ENCODE results near the gene HSPA1A.
A peak's percentile ranks its signal among the peaks of the same experiment; 100 is the strongest.

Gene HSPA1A

DNA sequence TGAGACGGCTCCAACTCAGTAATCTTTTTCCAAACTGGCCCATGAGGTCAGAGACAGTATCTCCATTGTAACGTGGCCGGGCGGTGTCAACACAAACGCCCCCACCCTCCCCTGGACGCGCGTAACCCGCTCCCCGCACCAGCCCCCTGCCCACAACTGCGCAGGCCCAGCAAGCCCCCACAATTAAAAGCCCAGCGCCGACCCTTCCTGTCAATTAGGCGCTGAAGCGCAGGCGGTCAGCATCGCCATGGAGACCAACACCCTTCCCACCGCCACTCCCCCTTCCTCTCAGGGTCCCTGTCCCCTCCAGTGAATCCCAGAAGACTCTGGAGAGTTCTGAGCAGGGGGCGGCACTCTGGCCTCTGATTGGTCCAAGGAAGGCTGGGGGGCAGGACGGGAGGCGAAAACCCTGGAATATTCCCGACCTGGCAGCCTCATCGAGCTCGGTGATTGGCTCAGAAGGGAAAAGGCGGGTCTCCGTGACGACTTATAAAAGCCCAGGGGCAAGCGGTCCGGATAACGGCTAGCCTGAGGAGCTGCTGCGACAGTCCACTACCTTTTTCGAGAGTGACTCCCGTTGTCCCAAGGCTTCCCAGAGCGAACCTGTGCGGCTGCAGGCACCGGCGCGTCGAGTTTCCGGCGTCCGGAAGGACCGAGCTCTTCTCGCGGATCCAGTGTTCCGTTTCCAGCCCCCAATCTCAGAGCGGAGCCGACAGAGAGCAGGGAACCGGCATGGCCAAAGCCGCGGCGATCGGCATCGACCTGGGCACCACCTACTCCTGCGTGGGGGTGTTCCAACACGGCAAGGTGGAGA, at the start of gene HSPA1A, which contains the start of gene HSPA1L:
Gene HSPA1A, plus strand, starts transcription at position 519 of the 814 bp plus-strand sequence. Its CDS starts 214 bp downstream, at position 733.
Gene HSPA1L, minus strand, starts transcription at position 259 of the 814 bp plus-strand sequence. CDS start 3,311 bp downstream, outside the sequence.
- peak; percentile 88 for DNase-seq

DNA sequence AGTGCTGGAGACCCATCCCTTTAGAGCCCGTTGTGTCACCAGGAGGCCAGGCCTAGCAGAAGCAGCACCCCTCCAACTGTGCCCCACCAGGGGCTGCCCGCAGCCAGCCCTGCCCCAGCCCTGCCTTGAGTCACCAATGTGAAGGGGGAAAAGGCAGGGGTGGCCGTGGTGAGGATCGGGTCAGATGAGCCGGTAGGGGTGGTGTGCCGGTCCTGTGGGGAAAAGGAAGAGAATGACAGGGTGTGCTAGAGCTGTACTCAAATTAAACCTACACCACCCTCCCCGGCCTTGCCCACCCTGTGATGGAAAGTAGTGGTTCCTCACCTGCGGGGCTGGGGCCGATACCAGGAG, 49.8 kb upstream of the HSPA1A start:
- no peak for DNase-seq

DNA sequence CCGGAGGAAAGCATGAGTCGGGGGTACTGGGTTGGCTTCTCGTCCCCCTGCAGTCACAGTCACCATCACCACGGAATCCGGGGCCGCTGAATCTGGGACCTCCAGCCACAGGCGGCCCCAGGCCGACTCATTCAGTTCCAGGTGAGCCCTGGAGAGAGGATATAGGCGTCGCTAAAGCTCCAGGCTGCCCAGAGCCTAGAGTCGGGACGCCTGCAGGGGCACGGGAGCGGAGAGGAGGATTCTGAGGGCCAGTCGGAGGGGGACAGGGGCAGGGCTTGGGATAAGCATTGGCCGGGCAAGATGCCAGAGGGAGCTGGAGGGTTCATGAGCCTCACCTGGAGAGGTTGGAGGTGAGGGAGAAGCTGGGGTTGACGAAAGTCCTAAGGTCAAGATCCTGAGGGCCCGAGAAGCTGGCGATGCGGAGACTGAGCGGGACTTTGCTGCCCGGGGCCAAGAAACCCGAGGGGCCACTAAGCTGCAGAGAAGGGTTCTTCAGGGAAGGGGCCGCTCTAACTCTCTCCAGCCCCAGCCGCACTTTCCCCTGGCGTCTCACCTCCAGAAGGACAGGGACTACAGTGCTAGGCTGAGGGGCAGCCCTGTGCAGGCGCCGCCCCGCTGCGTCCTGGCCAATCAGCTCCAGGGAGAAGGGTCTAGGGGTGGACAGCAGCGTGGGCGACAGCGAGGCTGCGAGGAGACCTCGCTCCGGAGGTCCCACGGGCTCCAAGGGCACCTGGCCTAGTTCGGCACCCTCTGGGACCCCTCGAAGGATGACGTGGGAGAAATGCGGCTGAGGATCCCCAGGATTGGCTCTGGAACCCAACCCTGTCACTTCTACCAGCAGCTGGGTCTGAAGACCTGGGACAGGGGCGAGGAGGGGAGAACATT, 49.2 kb upstream of the HSPA1A start:
- no peak for DNase-seq

DNA sequence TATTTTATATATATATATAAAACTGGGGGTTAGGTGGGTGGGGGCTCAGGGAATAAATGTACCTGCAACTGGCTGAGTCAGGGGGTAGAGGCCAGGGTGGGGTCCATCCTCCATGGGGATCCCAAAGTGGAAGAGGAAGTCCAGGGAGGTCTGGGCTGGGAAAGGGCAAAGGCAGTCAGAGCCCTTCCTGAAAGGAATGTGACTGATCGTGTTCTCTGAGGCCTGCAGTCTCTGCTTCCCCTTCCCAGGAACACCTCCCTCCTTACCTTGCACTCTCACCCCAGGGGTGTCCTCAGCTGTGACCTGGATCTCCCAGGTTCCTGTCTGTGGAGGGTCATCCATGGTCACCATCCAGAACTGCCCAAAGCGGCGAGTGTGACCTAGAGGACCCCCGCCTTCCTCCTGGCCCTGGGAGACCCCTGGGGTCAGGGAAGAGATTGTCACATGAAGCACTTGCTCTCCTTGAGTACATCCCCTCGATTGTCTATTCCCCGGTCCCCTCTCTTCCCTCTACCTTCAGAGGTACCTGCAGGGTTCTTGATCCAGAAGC, 48.2 kb upstream of the HSPA1A start:
- DNase-seq, result no peak

DNA sequence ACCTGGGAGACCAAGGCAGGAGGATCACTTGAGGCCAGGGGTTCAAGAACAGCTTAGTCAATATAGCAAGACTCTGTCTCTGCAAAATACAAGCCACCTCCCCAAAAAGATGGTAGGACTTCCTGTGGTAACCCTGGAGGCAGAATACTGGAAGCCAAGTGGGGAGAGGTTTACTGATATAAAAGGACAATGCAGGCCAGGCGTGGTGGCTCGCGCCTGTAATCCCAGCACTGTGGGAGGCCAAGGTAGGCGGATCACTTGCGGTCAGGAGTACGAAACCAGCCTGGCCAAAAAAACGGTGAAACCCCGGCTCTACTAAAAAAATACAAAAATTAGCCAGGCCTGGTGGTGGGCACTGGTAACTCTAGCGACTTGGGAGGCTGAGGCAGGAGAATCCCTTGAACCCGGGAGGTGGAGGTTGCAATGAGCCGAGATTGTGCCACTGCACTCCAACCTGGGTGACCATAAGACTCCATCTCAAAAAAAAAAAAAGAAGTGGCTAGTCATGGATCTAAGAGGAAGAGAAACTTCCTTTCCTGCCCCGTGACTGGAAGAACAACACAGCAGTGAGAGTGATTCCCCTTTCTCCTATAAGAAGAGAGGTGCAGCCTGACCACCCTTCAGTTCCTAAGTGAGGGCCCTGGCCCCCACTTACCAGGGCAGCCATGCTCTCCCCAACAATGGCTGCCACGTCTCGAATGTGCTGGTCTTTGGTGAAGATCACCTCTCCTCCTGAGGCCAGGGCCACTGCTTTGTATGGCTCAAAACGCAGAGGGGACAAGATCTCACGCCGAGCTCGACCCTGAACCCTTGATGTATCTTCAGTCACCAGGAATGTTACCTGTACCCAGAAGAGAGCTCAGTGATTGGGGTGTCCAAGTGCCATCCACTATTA, 46.7 kb upstream of the HSPA1A start:
- DNase-seq, result no peak

DNA sequence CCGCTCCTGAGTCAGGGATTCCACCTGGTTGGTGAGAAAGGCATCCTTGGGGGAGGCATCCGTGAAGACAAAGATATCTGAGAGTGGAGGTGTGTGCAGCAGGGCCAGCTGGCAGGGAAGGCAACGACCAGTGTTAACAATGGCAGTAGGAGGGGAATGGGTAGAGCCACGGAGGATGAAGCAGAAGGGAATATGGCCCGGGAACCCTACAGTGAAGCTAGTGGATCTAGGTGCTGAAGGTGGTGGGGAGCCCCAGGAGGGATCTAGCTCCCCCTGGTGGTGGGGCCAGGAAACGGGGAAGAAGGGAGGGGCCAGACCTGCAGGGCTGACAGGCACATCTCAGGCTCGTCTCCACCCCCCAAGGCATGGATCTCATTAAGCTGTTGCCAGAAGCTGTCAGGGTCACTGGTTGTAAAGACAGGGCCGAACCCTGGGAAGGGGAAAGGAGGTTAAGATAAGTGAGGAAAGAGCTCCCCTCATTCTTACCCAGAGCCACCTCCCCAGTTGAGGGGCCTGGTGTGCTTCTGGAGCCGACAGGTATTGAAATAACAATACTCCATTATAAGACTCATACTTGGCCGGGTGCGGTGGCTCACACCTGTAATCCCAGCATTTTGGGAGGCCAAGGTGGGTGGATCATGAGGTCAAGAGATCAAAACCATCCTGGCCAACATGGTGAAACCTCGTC, 45.5 kb upstream of the HSPA1A start:
- no peak for DNase-seq

DNA sequence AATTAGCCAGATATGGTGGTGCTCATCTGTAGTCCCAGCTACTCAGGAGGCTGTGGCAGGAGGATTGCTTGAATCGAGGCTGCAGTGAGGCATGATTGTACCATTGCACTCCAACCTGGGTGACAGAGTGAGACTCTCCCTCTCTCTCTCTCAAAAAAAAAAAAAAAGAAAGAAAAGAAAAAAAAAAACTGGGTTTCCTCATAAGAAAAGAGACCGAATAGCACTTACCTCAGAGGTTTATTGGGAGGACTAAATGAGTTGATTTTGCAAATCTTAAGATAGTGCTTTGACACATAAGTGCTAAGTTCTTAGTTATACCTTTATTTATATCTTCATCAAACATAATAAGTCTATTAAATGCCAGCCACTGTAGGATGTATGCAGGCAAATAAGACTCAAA, 44.5 kb upstream of the HSPA1A start:
- DNase-seq, result no peak

DNA sequence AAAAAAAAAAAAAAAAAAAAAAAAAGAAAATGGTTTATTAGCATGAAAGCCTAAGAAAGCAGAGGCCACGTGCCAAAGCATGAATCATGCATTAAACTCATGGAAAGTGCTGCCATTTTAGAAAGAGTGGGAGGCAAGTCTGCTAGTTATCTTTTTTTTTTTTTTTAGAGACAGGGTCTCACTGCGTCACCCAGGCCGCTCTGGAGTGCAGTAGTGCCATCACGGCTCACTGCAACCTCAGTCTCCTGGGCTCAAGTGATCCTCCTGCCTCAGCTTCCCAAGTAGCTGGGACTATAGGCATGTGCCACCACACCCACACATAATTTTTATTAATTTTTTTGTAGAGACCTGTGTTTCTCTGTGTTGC, 43.4 kb upstream of the HSPA1A start:
- no peak for DNase-seq

DNA sequence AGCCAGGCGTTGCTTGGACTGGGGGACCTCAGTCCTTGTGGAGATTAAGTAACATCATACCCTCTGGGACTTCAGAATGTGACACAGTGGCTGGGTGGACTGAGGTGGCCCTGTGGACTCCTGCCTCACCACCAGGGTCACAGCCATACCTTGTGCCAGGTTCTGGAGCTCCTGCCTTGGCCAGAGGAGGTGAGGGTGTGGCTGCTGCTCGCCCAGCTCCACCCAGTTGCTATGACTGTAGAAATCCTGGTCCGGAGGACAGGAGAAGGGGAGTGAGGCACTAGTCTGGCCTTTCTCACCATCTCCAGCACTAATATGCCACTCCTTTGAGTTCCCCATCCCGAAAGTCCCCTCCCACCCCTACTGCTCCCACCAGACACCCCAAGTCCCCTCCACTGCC, 40.2 kb upstream of the HSPA1A start:
- no peak for DNase-seq

DNA sequence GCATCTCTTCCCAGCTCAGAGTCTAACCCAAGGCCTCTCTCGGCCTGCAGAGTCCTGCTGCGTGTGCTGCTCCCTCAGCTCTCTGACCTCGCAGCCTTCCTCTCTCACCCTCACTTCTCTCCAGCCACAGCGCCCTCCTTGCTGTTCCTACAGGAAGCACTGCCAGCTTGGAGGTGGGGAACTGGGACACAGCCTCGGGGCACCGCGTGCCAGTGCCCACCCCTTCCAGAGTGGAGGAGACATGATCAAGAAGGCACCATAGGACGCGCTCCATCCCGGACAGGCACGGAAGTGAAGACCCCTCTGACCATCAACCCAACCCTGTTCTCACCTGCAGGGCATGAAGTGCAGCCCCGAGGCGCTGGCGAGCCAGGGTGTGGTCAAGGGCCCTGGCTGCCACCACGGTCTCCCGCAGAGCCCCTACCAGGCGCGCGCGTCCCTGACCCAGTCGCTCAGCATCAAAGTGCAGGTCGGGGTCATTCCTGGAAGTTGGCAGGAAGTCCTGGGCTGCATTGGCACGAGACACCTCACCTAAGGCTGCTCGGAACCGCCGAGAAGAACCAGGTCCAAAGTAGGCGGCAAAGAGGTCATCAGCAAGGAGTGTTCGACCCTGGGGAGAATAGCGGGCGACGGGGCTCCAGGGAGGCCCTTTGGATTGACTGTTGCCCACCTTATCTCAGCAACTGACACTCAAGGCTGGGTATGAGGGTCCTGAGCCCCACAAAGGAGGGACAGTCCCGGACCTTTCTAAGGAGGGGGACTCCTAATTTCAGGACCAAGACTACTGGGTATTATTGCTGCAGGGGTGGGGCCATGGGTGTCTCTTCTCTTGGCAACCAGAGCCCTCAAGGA, 39.5 kb upstream of the HSPA1A start:
- no peak for DNase-seq

DNA sequence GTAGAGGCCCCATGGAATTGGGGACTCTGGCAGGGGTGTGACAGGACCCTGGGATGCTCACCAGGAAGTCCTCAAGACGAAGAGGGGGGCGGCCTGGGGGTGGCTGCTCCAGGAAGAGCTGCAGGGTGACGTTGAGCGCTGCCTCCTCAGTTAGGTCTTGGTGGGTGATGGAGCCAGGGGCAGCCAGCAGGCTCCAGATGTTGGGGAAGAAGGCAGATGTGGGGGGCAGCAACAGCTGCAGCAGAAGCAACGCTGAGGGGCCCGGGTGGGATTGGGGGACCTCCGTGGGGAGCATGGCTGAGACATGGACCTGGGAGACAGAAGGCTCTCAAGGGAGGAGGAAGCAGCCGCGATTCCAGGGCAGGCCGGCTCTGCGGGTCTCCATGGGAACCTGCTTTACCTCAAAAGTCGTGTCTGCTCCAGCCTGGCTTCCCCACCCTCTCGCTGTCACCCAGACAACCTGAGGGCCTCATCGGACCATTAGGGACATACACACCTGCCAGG, 38.8 kb upstream of the HSPA1A start:
- DNase-seq, result no peak

DNA sequence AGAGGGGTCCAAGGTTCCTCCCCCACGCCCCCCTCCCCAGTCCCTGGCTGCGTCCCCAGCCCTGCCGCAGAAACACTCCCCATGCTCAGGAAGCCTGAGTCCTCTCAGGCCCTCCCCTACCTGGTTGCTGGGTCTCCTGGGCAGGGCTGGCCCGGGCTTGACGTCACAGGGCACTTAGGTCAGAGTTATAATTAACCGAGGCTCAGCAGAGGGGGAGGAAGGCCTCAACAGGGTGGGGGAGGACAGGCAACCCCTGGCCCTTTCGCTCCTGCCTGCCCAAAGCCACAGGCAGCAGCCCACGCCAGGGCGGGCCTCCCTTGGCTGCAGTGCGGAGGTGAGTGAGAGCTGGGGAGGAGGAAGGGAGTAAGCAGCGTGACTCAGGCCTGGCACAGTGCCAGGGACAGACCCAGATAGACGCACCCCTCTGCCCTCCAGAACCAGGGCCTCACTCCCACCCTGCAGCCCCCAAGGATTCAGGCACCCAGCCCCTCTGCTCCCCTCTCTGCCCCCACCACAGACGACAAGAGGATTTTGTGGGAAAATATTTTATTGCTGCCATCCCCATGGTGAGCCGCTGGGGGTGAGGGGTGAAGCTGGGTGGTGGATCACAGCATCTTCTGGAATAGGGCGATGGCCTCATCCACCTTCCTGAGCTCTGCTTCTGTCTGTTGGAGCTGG, 38.2 kb upstream of the HSPA1A start, which contains the start of gene VWA7:
Gene VWA7, minus strand, starts transcription at position 340 of the 678 bp plus-strand sequence. CDS start 549 bp downstream, outside the sequence.
- DNase-seq, result no peak

DNA sequence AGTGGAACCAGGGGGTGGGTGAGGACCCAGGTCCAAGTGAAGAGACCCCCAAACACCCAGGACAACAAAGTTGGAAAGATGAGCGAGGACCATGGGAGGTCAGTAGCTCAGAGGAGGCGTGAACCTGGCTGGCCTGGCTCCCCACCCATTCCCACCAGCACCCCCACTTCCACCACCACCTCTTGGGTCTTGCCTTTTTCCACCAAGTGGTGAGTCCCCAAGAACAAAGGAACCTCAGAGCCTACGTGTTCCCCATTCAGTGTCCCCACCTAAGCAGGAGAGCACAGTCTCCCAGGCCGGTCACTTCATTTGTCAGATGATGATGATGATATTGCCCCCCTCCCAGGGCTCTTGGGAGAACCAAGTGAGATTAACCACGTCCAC, 37.7 kb upstream of the HSPA1A start:
- no peak for DNase-seq

DNA sequence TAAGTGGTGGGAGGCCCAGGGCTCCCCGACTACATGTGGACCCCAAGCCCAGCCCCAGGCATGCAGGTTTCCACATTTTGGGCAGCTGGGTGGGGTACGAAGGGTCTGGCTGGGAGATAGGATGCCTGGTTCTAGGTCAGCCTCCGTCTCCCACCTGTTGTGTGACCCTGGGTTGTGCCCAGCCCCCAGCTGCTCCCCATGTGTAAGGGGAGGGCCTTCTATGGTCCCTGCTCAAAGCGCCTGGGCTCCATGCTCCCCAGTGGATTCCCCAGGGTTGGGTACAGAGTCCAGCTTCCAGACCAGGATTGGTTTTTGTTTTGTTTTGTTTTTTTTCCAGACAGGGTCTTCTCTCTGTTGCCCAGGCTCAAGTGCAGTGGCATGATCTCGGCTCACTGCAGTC, 37.1 kb upstream of the HSPA1A start:
- DNase-seq, result no peak

DNA sequence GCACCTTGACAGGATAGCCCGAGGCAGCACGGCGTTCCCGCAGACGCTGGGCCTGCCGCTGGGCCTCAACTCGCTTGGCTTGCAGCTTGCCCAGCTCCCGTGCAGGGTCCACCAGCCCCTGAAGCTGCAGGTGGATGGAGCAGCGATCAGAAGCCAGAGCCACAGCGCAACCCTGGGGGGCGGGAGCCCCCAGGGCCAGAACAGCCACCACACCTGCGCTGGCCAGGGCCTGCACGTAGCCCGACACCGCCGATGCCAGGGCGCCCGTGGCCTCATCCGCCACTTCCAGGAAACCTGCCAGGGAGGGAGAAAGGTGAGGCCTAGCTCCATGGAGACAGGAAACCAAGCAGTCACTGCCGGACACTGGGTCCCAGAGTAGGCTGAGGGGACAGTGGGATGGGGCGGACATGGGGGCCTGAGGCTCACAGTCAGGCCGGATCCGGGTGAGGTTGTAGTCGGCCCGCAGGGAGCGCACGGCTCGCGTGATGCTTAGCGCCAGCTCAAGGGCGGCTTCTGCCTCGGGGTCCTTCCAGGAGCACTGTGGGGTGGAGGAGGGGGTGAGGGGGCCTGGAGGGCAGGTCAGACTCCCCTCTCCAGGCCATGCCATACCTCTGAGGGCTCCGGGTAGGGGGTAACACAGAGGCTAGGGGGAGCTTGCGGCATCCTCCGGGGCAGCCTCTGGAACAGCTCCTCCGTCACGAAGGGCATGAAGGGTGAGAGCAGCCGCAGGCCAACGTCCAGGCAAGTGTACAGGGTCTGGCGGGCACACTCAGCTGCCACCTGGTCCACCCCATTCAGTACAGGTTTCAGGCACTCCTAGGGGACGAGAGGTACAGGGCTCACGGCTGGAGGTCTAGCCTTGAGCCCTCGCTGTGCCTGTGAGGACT, 36.1 kb upstream of the HSPA1A start:
- no peak for DNase-seq

DNA sequence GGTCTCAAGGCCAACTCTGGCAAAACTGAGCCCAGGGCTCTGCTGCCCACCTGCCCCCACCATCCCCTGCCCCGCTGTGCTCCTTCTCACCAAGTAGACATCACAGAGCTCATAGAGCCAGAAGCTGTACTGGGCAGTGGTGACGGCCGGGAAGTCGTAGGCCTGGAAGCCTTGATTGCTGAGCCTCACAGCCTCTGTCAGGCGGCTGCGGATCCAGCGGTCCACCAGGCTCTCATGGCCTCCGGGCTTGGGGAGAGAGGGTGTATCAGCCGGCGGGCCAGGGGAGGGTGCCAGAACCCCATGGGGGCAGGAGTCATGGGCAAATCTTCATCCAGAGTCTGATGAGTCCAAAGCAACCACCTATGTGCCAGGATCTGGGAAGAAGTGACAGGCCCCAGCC, 35.4 kb upstream of the HSPA1A start:
- no peak for DNase-seq

DNA sequence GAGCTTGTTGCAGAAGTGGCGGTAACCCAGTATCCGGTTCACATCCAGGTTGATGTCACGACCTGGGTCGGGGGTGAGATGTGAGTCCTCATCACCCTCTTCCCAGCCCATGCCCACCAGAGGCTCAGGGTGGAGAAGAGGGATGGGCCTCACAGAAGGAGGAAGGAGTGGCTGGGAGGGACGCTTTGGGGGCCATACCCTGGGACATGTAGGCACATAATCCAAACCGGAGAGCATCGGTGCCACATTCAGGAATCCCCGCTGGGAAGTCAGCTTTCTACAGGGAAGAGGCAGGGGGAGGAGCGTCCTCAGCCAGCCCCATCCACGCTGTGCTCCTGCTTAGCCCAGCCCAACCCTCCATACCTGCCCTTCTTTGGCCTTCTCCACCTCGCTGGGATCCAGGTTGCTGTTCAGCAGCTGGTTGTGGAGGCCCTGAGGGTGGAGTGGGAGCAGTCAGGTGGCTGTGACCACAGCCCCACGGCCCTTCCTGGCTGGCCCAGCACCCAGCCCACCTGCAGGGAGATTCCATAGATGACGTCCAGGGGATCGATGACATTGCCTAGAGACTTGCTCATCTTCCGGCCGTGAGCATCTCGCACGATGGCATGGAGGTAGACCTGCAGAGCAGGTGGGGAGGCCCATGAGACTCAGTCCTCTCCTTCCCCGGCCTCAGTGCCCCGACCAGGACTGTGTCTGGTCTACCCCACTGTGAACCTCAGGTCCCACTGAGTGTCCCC, 34.7 kb upstream of the HSPA1A start:
- no peak for DNase-seq
